ENCODE data around the gene HIKESHI. TPM values are rescaled to one million over a fixed set of nuclear protein-coding genes. Genes with fewer than 3 reads are reported as not detected.
"Not testable (repeated sequence)": the region's sequence is repeated elsewhere in the genome, so short reads cannot be mapped to it uniquely, and the experiment has no call there.

HIKESHI gene
- total RNA-seq, 4 donors from 2014 or later: 9.1 to 19.4 (median 15.6) TPM

DNA sequence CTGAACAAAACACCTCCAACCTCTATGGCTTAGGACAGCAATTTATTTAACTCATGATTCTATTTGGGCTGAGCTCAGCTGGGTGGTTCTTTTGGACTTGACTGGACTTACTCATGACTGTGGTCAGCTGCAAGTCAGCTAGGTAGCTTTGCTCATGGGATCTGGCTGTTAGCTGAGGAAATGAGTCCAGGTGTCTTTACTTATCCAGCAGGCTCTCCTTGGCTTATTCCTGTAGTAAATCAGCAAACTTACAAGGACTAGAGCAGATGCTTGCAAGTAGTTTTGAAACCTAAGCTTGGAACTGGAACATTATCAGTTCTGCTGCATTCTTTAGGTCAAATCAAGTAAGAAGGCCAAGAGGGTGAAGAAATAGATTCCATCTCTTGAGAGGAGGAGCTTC, 8.0 kb upstream of the HIKESHI start:
- DNase-seq: no peak
- Histone ChIP-seq H3K27ac (no peak overlapping the region), H3K36me3 (no peaks in the 10 kb centered on the region), H3K4me1 (no peaks in the 10 kb centered on the region), H3K4me3 (no peak overlapping the region), H3K27me3 (no peaks in the 10 kb centered on the region), H3K9me3 (no peaks in the 10 kb centered on the region)
- TF ChIP-seq, protein P1, sequence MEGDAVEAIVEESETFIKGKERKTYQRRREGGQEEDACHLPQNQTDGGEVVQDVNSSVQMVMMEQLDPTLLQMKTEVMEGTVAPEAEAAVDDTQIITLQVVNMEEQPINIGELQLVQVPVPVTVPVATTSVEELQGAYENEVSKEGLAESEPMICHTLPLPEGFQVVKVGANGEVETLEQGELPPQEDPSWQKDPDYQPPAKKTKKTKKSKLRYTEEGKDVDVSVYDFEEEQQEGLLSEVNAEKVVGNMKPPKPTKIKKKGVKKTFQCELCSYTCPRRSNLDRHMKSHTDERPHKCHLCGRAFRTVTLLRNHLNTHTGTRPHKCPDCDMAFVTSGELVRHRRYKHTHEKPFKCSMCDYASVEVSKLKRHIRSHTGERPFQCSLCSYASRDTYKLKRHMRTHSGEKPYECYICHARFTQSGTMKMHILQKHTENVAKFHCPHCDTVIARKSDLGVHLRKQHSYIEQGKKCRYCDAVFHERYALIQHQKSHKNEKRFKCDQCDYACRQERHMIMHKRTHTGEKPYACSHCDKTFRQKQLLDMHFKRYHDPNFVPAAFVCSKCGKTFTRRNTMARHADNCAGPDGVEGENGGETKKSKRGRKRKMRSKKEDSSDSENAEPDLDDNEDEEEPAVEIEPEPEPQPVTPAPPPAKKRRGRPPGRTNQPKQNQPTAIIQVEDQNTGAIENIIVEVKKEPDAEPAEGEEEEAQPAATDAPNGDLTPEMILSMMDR (IDR thresholded peaks at IDR 0.05): no peak
- TF ChIP-seq POLR2A (IDR thresholded peaks at IDR 0.05): no peak

DNA sequence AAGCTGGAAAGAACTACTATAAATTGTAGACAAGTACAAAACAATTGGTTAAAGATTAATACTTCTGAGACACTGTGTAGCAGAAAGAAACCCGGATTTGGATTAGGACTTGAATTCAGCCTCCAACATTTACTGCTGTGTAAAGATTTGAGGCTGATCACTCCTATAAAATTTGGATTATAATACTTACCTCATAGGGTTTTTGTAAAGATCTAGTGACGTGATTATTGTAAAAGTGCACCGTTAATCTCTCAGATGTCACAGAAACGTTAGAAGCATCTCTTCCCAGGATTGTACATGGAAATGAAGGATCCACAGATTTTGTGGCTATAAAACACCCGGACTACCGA, 323 bp upstream of the HIKESHI start:
- TF ChIP-seq, protein P1 (IDR thresholded peaks at IDR 0.05): no peak
- TF ChIP-seq POLR2A (IDR thresholded peaks at IDR 0.05): no peak
- H3K27me3 ChIP-seq: no peaks in the 10 kb centered on the region
- no peaks in the 10 kb centered on the region for H3K9me3 ChIP-seq
- H3K4me3 ChIP-seq: peak overlapping the region; percentile 59 to 89 (median 75)
- H3K36me3 ChIP-seq: no peaks in the 10 kb centered on the region
- no peak for DNase-seq
- peaks cover 0 to 8% (median 2%) of the 10 kb centered on the region in 4 donors for H3K4me1 ChIP-seq
- H3K27ac ChIP-seq: peak overlapping the region in 1 of 4 donors; percentile 85

DNA sequence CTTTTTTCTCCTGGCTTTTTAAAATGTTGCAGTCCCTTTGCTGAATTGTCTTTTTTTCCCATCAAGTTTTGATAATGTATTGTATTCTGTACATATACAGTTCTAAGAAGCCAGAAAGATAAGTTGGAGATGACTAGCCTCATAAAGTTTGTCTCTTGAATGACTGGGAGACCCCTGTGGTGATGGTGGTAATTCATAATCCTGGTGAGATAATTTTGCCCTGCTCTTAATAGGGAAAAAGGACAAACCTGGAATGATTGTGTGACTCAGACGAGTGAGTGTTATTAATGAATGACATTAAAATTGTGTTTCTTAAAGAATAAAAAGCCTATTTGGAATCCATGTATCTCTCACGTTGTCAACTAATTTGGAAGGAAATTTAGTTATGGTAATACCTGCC, 1.2 kb downstream of the HIKESHI start:
- H3K27ac ChIP-seq: no peak overlapping the region
- DNase-seq: no peak
- H3K27me3 ChIP-seq: no peaks in the 10 kb centered on the region
- H3K9me3 ChIP-seq: no peaks in the 10 kb centered on the region
- H3K4me3 ChIP-seq: peak overlapping the region in 2 of 4 donors; percentile 59 to 83
- H3K36me3 ChIP-seq: no peaks in the 10 kb centered on the region
- TF ChIP-seq, protein P1 (IDR thresholded peaks at IDR 0.05): no peak
- TF ChIP-seq POLR2A (IDR thresholded peaks at IDR 0.05): no peak
- H3K4me1 ChIP-seq: peaks cover 0 to 8% (median 2%) of the 10 kb centered on the region in 4 donors

DNA sequence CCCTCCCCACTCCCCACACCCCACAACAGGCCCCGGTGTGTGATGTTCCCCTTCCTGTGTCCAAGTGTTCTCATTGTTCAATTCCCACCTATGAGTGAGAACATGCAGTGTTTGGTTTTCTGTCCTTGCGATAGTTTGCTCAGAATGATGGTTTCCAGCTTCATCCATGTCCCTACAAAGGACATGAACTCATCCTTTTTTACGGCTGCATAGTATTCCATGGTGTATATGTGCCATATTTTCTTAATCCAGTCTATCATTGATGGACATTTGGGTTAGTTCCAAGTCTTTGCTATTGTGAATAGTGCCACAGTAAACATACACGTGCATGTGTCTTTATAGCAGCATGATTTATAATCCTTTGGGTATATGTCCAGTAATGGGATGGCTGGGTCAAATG, 6.7 kb downstream of the HIKESHI start:
- not testable (repeated sequence) for H3K4me3 ChIP-seq, H3K4me1 ChIP-seq, H3K9me3 ChIP-seq, H3K27ac ChIP-seq, H3K27me3 ChIP-seq, H3K36me3 ChIP-seq, DNase-seq

DNA sequence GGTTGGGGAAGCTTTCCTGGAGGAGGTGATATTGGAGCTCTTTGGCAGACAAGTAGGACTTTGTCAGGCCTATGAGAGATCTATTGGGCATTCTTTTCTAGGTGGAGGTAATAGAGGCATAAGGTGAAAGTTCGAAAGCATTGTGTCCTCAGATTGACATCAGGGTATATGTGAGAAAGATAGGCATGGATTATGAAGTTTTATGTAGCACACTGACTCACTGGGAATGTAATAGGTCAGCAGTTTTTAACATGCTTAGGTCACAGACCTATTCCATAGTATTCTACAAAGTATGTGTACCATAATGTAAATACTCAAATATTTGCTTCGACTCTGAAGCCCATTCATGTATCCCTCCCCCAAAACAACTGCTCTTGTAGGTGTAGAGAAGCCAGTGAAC, 11.8 kb downstream of the HIKESHI start:
- no peak for TF ChIP-seq POLR2A (IDR thresholded peaks at IDR 0.05)
- TF ChIP-seq, protein P1 (IDR thresholded peaks at IDR 0.05): no peak
- Histone ChIP-seq H3K27me3 (no peaks in the 10 kb centered on the region), H3K4me3 (no peak overlapping the region), H3K36me3 (peaks cover 0 to 28% (median 0%) of the 10 kb centered on the region in 3 donors), H3K4me1 (no peaks in the 10 kb centered on the region), H3K9me3 (no peaks in the 10 kb centered on the region), H3K27ac (no peak overlapping the region)
- no peak for DNase-seq

DNA sequence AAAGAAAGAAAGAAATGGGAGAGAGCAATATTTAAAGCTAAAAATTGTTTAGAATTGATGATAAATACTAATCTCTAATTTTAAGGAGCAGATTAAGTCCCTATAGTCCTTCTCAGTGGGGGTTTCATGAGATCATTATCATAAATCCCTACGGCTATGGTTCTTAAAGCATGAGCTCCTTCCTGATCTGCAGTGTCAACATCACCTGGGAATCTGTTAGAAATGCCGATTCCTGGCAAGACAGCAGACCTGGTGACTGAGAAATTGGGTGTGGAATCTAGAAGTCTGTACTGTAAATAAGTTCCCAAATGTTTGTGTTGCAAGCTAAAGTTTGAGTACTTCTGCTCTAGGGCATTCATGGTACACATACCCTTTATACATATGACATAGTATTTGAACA, 12.6 kb downstream of the HIKESHI start:
- Histone ChIP-seq H3K27me3 (no peaks in the 10 kb centered on the region), H3K9me3 (no peaks in the 10 kb centered on the region), H3K4me1 (no peaks in the 10 kb centered on the region), H3K27ac (no peak overlapping the region), H3K36me3 (peaks cover 0 to 34% (median 0%) of the 10 kb centered on the region in 3 donors), H3K4me3 (no peak overlapping the region)
- TF ChIP-seq POLR2A (IDR thresholded peaks at IDR 0.05): no peak
- TF ChIP-seq, protein P1 (IDR thresholded peaks at IDR 0.05): no peak
- no peak for DNase-seq

Measured in Peyer's patch (tissue), 4 donors.